ENCODE data around the gene CHST3. TPM values are rescaled to one million over a fixed set of nuclear protein-coding genes. Genes with fewer than 3 reads are reported as not detected.

Gene CHST3
- total RNA-seq, 1 experiment from 2014 or later = 44.6 TPM

DNA sequence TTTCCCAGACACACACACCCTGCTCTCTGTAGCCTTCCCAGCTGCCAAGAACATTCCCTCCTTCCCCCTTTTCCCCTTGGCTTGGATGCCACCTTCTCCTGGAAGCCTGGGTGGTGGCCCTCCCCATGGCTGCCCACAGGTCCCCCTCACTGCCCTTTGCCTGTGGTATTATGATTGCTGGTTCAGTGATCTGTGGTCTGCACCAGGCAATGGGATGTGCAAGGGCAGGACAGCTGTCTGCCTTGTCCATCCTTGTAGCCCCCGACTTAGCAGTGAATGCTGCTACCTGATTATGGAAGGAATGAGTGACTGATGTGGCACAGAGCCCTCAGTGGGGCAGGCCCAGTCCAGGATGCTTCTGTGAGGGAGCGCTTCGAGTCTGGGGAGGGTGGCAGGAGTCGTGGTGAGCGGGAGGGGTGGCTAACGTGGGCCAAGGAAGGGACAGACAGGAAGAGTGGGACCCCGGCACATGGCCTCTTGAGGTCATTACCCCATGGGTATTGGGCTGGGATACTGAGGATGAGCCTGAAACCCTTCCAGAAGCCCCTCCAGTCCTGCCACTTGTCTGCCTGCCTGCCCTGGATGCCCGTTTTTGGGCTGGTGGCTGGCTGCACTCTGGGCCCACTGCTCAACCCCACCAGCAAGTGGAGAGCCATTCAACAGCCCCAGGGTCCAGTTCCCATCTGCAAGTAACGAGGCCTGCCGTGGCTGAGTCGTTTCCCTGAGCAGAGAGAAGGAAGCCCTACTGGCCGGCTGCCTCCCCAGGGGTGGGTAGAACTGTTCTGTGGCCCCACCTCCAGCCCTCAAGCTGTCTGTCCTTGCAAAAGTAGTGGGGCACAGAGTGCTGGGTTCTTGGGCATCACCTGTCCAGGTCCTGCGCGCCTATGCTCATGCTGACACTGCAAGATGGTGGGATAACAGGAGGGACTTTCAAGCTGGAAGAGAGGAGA, 8.8 kb downstream of the CHST3 start:
- Histone ChIP-seq H3K4me1 (ENCODE audit: control insufficient read depth, insufficient read depth, low read length) (peaks cover 95% of the 10 kb centered on the region), H3K36me3 (ENCODE audit: control insufficient read depth, insufficient read depth, low read length) (no peaks in the 10 kb centered on the region; the same call in 1 of the 2 replicates), H3K27ac (ENCODE audit: low read length) (peak overlapping the region; percentile 79), H3K9me3 (ENCODE audit: control insufficient read depth, insufficient read depth, low read depth, low read length) (no peaks in the 10 kb centered on the region), H3K4me3 (ENCODE audit: low read depth in 2 of 2, low read length in 2 of 2) (no peak overlapping the region), H3K27me3 (ENCODE audit: control insufficient read depth, insufficient read depth, low read length) (no peaks in the 10 kb centered on the region)
- BruUV-seq (replicated peaks) = no TSS peak
- DNase-seq (ENCODE audit: low read depth, low spot score) (no peak), ATAC-seq (no peak)
- CTCF ChIA-PET = no interaction called here
- POLR2A ChIA-PET = no interaction called here
- TF ChIP-seq TCF7L2 (IDR thresholded peaks at IDR 0.05; ENCODE audit: low read depth, low read length) = no peak
- TF ChIP-seq SIN3A (IDR thresholded peaks at IDR 0.05; ENCODE audit: borderline replicate concordance, insufficient read depth, low read depth, low read length) = no peak
- TF ChIP-seq POLR2AphosphoS5 (IDR thresholded peaks at IDR 0.05; ENCODE audit: low read depth, low read length) = no peak
- in situ Hi-C loops (cut with HindIII; ENCODE audit: low pct_unique_long_range_greater_than_20kb, low sequenced_read_pairs) (loop anchor here (25.0 kb wide), 1 partner anchor 339 kb away; no protein-coding TSS in a partner anchor), intact Hi-C loops (cut with micrococcal nuclease; ENCODE audit: unreplicated experiment) (loop anchor here (5.0 kb wide), 2 partner anchors 56 to 76 kb away; no protein-coding TSS in a partner anchor)

- no peaks in the 10 kb centered on the region; the same call in 1 of the 2 replicates for H3K36me3 ChIP-seq (ENCODE audit: control insufficient read depth, insufficient read depth, low read length)
- DNase-seq (ENCODE audit: low read depth, low spot score) (no peak), ATAC-seq (no peak)
- TF ChIP-seq, protein P1, sequence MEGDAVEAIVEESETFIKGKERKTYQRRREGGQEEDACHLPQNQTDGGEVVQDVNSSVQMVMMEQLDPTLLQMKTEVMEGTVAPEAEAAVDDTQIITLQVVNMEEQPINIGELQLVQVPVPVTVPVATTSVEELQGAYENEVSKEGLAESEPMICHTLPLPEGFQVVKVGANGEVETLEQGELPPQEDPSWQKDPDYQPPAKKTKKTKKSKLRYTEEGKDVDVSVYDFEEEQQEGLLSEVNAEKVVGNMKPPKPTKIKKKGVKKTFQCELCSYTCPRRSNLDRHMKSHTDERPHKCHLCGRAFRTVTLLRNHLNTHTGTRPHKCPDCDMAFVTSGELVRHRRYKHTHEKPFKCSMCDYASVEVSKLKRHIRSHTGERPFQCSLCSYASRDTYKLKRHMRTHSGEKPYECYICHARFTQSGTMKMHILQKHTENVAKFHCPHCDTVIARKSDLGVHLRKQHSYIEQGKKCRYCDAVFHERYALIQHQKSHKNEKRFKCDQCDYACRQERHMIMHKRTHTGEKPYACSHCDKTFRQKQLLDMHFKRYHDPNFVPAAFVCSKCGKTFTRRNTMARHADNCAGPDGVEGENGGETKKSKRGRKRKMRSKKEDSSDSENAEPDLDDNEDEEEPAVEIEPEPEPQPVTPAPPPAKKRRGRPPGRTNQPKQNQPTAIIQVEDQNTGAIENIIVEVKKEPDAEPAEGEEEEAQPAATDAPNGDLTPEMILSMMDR (IDR thresholded peaks at IDR 0.05) = no peak
- TF ChIP-seq TCF7L2 (IDR thresholded peaks at IDR 0.05; ENCODE audit: low read depth, low read length) (no peak), SIN3A (IDR thresholded peaks at IDR 0.05; ENCODE audit: borderline replicate concordance, insufficient read depth, low read depth, low read length) (no peak), POLR2AphosphoS5 (IDR thresholded peaks at IDR 0.05; ENCODE audit: low read depth, low read length) (no peak)
- TF ChIP-seq, protein P2, sequence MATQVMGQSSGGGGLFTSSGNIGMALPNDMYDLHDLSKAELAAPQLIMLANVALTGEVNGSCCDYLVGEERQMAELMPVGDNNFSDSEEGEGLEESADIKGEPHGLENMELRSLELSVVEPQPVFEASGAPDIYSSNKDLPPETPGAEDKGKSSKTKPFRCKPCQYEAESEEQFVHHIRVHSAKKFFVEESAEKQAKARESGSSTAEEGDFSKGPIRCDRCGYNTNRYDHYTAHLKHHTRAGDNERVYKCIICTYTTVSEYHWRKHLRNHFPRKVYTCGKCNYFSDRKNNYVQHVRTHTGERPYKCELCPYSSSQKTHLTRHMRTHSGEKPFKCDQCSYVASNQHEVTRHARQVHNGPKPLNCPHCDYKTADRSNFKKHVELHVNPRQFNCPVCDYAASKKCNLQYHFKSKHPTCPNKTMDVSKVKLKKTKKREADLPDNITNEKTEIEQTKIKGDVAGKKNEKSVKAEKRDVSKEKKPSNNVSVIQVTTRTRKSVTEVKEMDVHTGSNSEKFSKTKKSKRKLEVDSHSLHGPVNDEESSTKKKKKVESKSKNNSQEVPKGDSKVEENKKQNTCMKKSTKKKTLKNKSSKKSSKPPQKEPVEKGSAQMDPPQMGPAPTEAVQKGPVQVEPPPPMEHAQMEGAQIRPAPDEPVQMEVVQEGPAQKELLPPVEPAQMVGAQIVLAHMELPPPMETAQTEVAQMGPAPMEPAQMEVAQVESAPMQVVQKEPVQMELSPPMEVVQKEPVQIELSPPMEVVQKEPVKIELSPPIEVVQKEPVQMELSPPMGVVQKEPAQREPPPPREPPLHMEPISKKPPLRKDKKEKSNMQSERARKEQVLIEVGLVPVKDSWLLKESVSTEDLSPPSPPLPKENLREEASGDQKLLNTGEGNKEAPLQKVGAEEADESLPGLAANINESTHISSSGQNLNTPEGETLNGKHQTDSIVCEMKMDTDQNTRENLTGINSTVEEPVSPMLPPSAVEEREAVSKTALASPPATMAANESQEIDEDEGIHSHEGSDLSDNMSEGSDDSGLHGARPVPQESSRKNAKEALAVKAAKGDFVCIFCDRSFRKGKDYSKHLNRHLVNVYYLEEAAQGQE (IDR thresholded peaks at IDR 0.05; ENCODE audit: insufficient read depth in 1 of 2, low read depth in 2 of 2, low read length in 1 of 2) = no peak
- in situ Hi-C loops (cut with HindIII; ENCODE audit: low pct_unique_long_range_greater_than_20kb, low sequenced_read_pairs) = loop anchor here (25.0 kb wide), 1 partner anchor 338 kb away; no protein-coding TSS in a partner anchor
- ChIA-PET POLR2A (no interaction called here), CTCF (interaction anchor here (1.0 kb wide), 1 partner anchor 75 kb away, joined by 4 read pairs; no protein-coding TSS in a partner anchor)
- H3K4me1 ChIP-seq (ENCODE audit: control insufficient read depth, insufficient read depth, low read length) = peaks cover 96% of the 10 kb centered on the region
- H3K4me3 ChIP-seq (ENCODE audit: low read depth in 2 of 2, low read length in 2 of 2) = no peak overlapping the region
- H3K27ac ChIP-seq (ENCODE audit: low read length) = peak overlapping the region; percentile 79
- H3K9me3 ChIP-seq (ENCODE audit: control insufficient read depth, insufficient read depth, low read depth, low read length) = no peaks in the 10 kb centered on the region
- intact Hi-C loops (cut with micrococcal nuclease; ENCODE audit: unreplicated experiment) = loop anchor here (5.0 kb wide), 2 partner anchors 57 to 77 kb away; no protein-coding TSS in a partner anchor
- no peaks in the 10 kb centered on the region for H3K27me3 ChIP-seq (ENCODE audit: control insufficient read depth, insufficient read depth, low read length)
- BruUV-seq (replicated peaks) = no TSS peak
Observed at GRCh38 chr10:71973777-71974488, 9.7 kb downstream of the CHST3 start.

Measured in Panc1 (cell line).